Kidney (tissue), 14 donors: ENCODE measurements around the gene SERPINB6. TPM values are rescaled to one million over a fixed set of nuclear protein-coding genes. Genes with fewer than 3 reads are reported as not detected.
A peak's percentile ranks its signal among the peaks of the same experiment; 100 is the strongest.
"Not testable (repeated sequence)": the region's sequence is repeated elsewhere in the genome, so short reads cannot be mapped to it uniquely, and the experiment has no call there.

Source experiments
- DNase-seq, 5 donors: peaks; one replicate each; pipeline ENCODE4 v3.0.0-alpha.2; 2013 to 2020
- FAIRE-seq: peaks from 2 replicates; lab custom pipeline; 2012; peaks lifted over from hg19 to GRCh38; lab: Jason Lieb, UNC
- H3K27ac ChIP-seq, 2 donors: one replicate each; pipeline ENCODE4 v1.7.0; 2013; ENCODE audit warnings: low read depth in 2 of 2, low read length in 2 of 2, inconsistent platforms in 1 of 2
- H3K27me3 ChIP-seq: one replicate; pipeline ENCODE4 v1.7.1; 2013; ENCODE audit warnings: low read length, inconsistent platforms; ENCODE audit not compliant: control insufficient read depth, insufficient read depth
- H3K36me3 ChIP-seq, 3 donors: one replicate each; pipeline versions ENCODE4 v1.7.0 to v1.7.1; 2013; ENCODE audit warnings: low read length in 3 of 3, control low read depth in 1 of 3, inconsistent platforms in 1 of 3; ENCODE audit not compliant: insufficient read depth in 3 of 3, control insufficient read depth in 2 of 3
- H3K4me1 ChIP-seq, 3 donors: one replicate each; pipeline versions ENCODE4 v1.7.0 to v1.7.1; 2013; ENCODE audit warnings: low read length in 3 of 3, inconsistent platforms in 1 of 3, low read depth in 1 of 3; ENCODE audit not compliant: control insufficient read depth in 2 of 3, insufficient read depth in 2 of 3
- H3K4me3 ChIP-seq, 3 donors: one replicate each; pipeline versions ENCODE4 v1.7.0 to v1.8.1; 2013; ENCODE audit warnings: low read length in 3 of 3, control low read depth in 1 of 3, inconsistent platforms in 1 of 3
- H3K9ac ChIP-seq, 3 donors: one replicate each; pipeline versions ENCODE4 v1.7.0 to v1.7.1; 2013; ENCODE audit warnings: low read length in 3 of 3, control low read depth in 1 of 3, inconsistent platforms in 1 of 3
- H3K9me3 ChIP-seq, 3 donors: one replicate each; pipeline versions ENCODE4 v1.7.0 to v1.7.1; 2013; ENCODE audit warnings: low read length in 3 of 3, control low read depth in 1 of 3, inconsistent platforms in 1 of 3; ENCODE audit not compliant: control insufficient read depth in 2 of 3, insufficient read depth in 1 of 3
- intact Hi-C: fragments of 100-400 bp; cut with DNase I; formaldehyde crosslinking; loops from one replicate; pipeline ENCODE4 v1.11.1; 2022
- polyA plus RNA-seq: library from polyadenylated mRNA; stranded (reverse); fragments of 350-450 nt; fragmentation: Illumina TruSeq; extraction: RNeasy Lipid Tissue Mini Kit (QIAGEN cat#74804); gene quantifications from one replicate; pipeline ENCODE4 v1.2.3, GENCODE V29; 2014; ENCODE audit warnings: low read depth, low replicate concordance; ENCODE audit not compliant: insufficient read depth
- total RNA-seq: library from RNA; stranded (reverse); fragmentation: NEBNext Ultra II Directional; extraction: Animal tissue kit (Norgen Biotek cat#: 25700); gene quantifications from one replicate; pipeline ENCODE4 v1.2.1, GENCODE V29; 2021
- TF ChIP-seq, protein P1 (sequence below): IDR thresholded peaks from 3 replicates; pipeline ENCODE4 v1.5.1; 2012; ENCODE audit warnings: mild to moderate bottlenecking, moderate library complexity, borderline replicate concordance; ENCODE audit not compliant: insufficient read depth; ENCODE audit errors: extremely low read depth
- donor health status: control.
- donor health status: control.
- donor health status: control.
- donor health status: control.
- donor health status: control.
- donor health status: DM: yes; HTN: yes; CAD: no.
- donor health status: Normal renal cell carcinoma (clear cell type).

Gene SERPINB6
- total and polyA plus RNA-seq, 2 donors from 2014 or later, result 136 to 212 TPM

- no peaks in the 10 kb centered on the region for H3K9me3 ChIP-seq
- TF ChIP-seq, protein P1, sequence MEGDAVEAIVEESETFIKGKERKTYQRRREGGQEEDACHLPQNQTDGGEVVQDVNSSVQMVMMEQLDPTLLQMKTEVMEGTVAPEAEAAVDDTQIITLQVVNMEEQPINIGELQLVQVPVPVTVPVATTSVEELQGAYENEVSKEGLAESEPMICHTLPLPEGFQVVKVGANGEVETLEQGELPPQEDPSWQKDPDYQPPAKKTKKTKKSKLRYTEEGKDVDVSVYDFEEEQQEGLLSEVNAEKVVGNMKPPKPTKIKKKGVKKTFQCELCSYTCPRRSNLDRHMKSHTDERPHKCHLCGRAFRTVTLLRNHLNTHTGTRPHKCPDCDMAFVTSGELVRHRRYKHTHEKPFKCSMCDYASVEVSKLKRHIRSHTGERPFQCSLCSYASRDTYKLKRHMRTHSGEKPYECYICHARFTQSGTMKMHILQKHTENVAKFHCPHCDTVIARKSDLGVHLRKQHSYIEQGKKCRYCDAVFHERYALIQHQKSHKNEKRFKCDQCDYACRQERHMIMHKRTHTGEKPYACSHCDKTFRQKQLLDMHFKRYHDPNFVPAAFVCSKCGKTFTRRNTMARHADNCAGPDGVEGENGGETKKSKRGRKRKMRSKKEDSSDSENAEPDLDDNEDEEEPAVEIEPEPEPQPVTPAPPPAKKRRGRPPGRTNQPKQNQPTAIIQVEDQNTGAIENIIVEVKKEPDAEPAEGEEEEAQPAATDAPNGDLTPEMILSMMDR, result no peak
- no peak overlapping the region for H3K27ac ChIP-seq
- peaks cover 3 to 8% (median 6%) of the 10 kb centered on the region in 3 donors for H3K4me1 ChIP-seq
- FAIRE-seq, result no peak
- intact Hi-C loops, result no loop called here
- no peak for DNase-seq
- H3K27me3 ChIP-seq, result no peaks in the 10 kb centered on the region
- no peaks in the 10 kb centered on the region for H3K36me3 ChIP-seq
- no peak overlapping the region for H3K4me3 ChIP-seq
- H3K9ac ChIP-seq, result no peak overlapping the region
Observed at GRCh38 chr6:2976060-2976459, 4.7 kb upstream of the SERPINB6 start.

DNA sequence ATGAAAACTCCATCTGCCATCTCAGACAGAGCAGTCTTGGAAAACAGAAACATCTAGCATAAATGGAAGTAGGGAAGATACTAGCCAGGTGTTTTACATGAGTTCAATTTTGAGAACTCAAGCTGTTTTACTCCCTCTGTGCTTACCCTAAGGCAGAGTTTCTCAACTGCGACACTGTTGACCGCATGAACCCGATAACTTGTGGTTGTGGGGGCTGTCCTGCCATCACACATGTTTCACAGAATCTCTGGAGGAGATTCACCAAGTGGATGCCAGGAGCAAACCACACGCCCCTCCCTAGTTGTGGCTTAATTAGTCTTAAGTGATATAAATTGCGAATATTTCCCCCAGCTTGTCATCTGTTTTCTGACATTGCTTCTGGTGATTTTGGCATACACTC lies 2.3 kb upstream of the SERPINB6 start:
- TF ChIP-seq, protein P1, result no peak
- Histone ChIP-seq H3K4me3 (no peak overlapping the region), H3K4me1 (peaks cover 3 to 8% (median 6%) of the 10 kb centered on the region in 3 donors), H3K36me3 (no peaks in the 10 kb centered on the region), H3K9me3 (no peaks in the 10 kb centered on the region), H3K9ac (no peak overlapping the region), H3K27me3 (no peaks in the 10 kb centered on the region), H3K27ac (no peak overlapping the region)
- intact Hi-C loops, result no loop called here
- peak in 1 of 5 donors; percentile 16 for DNase-seq
- no peak for FAIRE-seq

GRCh38 chr6:2973180-2973579 lies 1.8 kb upstream of the SERPINB6 start:
- DNase-seq, H3K4me3 ChIP-seq, H3K9me3 ChIP-seq, H3K9ac ChIP-seq, H3K4me1 ChIP-seq, H3K27me3 ChIP-seq, intact Hi-C loops, H3K36me3 ChIP-seq, FAIRE-seq, H3K27ac ChIP-seq: not testable (repeated sequence)

GRCh38 chr6:2972685-2973084 lies 1.3 kb upstream of the SERPINB6 start:
- H3K4me1 ChIP-seq, intact Hi-C loops, DNase-seq, FAIRE-seq, H3K27ac ChIP-seq, H3K9ac ChIP-seq, H3K27me3 ChIP-seq, H3K36me3 ChIP-seq, H3K4me3 ChIP-seq, H3K9me3 ChIP-seq: not testable (repeated sequence)

DNA sequence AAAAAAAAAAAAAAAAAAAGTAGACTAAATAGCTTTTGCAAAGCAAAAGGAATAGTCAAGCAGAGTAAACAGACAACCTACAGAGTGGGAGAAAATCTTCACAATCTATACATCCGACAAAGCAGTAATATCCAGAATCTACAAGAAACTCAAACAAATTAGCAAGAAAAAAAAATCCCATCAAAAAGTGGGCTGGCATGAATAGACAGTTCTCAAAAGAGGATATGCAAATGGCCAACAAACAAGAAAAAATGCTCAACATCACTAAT lies 786 bp upstream of the SERPINB6 start:
- Histone ChIP-seq H3K9ac (peak overlapping the region in 1 of 3 donors; percentile 89), H3K27ac (peak overlapping the region; percentile 95 to 96), H3K4me3 (peak overlapping the region in 2 of 3 donors; percentile 68 to 71)
- H3K4me1 ChIP-seq, H3K9me3 ChIP-seq, DNase-seq, FAIRE-seq, H3K27me3 ChIP-seq, H3K36me3 ChIP-seq, intact Hi-C loops: not testable (repeated sequence)
